HG02588 (cell line): Measurements from ENCODE around the gene MCU.
"Not testable (repeated sequence)": the region's sequence is repeated elsewhere in the genome, so short reads cannot be mapped to it uniquely, and the experiment has no call there.

Source experiments
- ATAC-seq: cut with Tn5 transposase; IDR thresholded peaks from one replicate; pipeline ENCODE4 v1.9.1; 2021; ENCODE audit warnings: mild to moderate bottlenecking, moderate library complexity; ENCODE audit not compliant: unreplicated experiment

Gene MCU

DNA sequence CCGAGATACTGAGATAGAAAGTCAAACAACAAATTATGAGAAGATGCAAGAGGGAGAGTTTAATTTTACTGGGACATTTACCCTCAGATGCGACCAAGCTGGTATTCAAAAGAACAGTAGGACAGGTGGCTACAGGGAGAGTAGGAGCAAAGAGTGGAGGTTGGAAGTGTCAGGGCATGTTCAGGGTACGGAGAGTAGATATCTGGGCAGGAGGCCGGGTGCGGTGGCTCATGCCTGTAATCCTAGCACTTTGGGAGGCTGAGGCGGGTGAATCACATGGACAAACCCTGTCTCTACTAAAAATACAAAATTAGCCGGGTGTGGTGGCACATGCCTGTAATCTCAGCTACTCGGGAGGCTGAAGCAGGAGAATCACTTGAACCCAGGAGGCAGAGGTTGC is 5.5 kb upstream of the MCU start:
- ATAC-seq, result not testable (repeated sequence)

DNA sequence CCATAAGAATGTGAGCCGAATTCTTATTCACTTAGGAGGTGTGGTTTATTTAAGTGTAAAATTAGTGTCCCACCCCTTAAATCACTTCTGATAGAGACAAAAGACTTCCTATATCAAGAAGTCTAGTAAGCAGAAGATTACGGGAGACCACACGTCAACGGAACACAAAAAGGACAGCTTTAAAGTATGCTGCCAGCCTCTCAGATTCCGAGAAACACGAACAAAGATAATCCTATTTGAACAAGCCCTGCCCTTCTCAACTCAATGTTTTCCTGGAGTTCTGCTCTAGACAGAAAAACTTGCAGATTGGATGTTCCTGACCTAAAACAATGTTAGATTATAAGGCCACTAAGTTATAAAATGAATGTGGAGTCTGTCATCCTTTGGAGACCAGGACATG is 4.9 kb upstream of the MCU start:
- ATAC-seq, result no peak

DNA sequence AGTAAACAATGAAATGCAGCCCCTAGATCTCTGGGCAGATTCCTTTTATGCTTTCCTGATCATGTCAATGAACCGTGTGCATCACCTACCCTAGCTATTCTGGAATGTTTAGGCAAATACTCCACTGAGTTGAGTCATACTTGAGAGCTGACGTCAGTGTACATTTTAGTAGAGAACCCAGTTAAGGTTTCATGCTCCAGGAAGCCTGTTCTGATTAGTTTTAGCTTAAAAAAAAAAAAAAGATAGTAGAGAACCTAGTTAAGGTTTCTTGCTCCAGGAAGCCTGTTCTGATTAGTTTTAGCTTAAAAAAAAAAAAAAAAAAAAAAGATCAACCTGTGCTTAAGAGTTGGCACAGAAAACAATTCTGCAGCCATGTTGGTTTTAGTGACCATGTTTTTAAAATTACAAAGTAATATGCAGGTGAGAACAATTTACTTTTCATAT is 3.7 kb upstream of the MCU start:
- ATAC-seq, result no peak

DNA sequence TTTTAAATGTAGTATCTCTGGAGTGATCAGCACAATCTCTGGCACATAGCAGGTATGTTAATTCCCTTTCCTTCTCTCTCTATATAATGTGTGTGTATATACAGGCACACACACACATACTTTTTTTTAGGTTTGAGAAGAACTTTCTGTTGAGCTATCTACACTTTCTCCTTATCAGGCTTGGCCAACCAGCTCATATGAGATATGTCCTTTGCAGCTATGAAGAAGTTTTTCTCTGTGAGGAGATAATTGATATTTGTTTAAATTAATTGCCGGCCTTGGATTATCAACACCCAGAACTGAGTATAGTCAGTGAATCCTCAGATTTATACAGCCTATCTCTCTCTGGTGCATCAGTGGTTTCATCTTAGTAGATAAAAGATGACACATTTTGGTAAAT is 2.3 kb upstream of the MCU start:
- ATAC-seq, result no peak

DNA sequence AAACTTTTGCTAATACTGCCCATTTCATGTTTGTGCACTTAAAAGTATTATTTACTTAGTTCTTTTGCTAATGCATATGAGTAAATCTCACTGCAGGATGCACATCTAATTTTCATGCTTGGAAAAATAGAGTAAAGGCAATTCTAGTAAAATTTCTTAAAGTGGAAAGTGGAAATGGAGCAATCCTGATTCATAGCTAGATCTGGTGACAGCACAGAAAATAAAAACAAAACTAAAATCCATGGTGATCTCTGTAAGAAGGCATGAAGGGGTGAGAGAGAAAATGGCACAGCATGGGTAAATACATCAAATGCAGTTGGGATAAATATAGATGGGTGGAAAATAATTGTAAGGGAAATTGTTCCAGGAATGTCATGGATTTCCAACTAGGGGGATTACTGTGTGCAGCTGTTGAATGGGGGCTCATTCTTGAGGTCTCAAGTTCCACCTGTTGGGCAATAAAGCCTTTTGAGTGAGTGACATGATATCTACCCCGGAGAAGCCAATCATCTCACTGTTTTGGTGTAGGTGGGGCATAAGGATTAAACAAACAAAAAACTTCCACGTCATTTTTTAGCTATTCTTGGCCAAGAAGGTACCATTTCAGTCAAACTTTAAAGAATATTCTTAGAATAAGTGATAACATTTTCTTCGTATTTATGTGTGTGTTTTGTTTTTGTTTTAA is 1.7 kb upstream of the MCU start:
- no peak for ATAC-seq

DNA sequence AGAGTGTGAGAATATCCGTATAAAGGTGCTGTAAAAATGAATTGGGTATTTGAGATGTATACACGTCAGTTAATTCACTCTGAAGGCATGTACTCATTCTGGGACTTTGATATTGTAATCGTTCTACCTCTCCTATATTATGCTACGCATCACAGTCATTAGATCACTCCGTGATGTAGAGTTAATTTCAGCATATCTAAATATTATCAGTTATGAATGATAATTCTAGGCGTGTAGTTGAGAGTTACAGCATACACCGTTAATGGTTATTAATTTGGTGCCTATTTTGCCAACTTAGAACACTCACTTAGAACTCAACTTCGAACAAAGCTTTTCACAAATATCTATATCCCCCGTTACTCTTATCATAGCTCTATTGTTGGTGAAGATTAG is 477 bp upstream of the MCU start:
- ATAC-seq, result no peak

DNA sequence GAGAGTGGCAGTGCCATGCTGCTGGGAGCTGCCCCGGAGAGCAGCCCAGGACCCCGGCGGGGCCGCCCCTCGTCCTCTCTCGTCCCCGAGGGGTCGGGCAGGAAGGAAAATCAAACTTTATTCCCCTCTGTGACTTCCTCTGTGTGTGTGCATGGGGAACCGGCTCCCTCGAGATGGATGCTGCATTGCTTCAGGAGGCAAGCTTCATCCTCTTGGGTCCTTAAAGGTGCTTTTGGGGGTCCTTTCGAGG is 726 bp downstream of the MCU start:
- ATAC-seq, result no peak

DNA sequence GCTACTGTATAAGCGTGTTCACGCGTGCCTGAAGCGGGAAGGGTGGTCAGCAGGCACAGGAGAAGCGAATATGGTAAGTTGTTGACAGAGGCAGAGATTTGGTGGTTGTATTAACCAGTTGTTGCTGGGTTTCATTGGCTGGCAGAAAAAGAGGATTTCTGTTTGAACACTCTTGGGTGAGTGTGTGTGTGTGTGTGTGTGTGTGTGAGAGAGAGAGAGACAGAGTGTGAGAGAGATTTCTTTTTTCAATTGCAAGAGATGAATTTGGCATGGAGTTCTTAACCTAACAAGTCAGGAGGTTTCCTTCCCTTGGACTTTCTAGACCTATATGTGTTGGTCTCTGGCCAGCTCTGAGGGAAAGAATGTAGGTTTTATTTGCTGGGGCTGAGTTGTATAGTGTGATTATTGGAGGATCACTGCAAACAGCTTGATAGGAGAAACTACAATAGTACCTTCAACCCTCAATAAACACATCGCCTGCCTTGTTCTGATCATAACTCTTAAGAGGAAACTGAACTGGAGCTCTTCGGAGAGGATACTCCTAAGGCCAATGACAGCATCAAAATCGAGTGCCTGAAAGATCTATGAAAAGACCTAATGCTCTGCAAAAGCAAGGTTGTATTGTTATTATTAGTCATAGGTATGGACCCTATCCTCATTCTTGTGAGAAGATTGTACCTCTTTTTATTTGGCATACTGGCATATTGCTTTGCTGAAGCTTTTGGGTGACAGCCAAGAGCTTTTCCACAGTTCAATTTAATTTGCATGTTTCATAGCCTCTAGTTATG is 1.2 kb downstream of the MCU start:
- ATAC-seq, result no peak

DNA sequence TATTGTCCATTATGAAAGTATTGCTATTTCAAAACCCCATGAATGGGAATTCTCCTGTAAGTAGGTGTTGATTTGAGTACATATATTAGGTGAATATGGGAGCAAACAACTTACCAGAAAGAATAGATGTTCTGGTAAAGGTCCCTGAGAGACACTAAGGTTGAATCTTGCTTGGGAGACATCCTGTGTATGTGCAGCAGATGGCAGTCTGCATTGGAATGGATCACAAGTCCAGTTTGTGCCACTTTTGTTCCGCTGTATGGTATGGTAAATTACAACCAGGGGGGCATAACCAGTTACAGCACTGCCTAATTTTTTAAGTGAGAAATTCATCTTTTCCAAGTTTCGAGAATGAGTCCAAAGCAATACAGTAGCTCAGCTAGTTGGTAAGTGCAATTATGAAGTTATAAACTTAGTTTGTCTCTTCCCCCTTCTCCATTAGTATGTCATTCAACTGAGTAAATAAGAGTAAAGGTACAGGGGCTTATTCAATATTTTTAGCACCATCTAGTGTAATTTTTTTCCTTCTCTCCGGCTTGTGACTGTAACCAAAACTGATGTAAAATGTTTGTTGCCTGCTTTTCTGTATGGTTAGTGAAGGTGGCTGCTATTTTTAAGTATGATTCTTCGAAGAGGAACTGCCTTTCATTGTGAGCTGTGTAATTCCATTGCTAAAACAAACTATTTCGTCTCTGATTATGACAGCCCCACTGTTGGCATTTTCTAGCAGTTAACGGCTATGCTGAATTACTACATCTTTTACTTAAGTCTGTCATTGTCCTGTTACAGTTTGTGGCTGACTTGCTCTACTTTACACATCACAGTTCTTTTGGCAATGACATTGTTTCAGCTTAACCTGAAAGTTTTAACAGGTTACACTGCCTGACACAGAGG is 2.8 kb downstream of the MCU start:
- no peak for ATAC-seq

DNA sequence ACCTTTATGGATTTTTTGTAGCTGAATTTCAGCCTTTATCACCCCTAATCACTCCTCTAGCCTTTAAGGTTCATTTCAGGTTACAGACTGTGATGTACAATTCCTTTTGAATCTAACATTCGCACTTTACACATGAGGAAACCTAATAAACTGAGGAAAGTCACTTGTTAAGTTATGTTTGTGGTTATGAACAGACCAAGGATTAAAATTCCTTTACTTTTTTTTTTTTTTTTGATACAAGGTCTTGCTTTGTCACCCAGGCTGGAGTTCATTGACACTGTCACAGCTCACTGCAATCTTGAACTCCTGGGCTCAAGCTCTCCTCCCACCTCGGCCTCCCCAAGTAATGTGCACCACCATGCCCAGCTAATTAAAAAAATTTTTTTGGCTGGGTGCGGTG is 3.6 kb downstream of the MCU start:
- no peak for ATAC-seq

DNA sequence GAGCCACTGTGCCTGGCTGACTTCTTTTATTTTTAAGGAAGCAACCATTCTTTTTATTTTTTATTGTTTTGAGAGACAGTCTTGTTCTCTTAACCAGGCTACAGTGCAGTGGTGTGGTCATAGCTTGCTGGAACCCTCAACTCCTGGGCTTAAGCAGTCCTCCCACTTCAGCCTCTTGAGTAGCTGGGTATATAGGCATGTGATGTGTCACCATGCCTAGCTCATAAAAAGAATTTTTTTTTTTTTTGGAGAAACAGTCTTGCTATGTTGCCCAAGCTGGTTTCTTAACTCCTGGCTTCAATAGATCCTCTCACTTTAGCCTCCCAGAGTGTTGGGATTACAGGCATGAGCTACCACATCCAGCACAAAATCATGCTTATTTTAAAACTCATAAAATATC is 5.8 kb downstream of the MCU start:
- ATAC-seq, result no peak

DNA sequence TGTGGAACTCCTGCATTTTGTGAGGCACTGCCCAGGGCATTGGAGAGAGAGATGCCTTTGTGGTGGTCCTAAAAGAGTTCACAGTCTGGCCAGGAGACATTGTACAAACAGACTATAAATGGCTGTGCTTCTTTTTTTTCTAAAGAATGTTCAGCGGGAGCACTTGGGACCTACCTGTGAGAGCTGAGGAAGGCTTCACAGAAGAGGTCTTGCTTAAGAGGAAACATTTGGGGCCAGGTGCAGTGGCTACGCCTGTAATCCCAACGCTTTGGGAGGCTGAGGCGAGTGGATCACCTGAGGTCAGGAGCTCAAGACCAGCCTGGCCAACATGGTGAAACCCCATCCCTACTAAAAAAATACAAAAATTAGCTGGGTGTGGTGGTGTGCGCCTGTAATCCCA is 10.5 kb downstream of the MCU start:
- ATAC-seq, result not testable (repeated sequence)

DNA sequence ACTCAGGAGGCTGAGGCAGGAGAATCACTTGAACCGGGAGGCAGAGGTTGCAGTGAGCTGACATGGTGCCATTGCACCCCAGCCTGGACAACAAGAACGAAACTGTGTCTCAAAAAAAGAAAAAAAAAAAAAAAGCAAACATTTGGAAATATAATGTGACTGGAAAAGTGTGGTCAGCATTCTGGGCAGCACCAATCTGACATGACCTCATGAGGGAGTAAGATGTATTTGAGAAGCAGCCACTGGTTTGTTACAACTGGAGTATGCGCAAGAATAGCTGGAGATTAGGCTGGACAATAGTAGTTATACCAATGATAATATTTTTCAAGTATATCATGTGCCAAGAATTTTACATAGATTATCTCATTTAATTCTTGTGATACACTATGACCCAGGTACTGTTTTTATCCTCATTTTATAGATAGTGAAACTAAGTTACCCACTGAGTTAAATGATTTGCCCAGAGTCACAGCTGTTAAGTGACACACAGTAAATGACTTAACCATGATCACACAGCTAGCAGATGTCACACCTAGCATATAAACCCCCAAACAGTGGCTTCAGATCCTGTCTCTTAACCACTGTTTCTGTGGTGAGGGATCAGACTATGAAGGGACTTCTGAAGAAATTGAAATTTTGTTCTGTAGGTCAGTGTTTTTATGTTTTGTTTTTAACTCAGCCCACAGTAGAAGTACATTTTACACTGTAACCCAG is 11.1 kb downstream of the MCU start:
- ATAC-seq, result no peak

DNA sequence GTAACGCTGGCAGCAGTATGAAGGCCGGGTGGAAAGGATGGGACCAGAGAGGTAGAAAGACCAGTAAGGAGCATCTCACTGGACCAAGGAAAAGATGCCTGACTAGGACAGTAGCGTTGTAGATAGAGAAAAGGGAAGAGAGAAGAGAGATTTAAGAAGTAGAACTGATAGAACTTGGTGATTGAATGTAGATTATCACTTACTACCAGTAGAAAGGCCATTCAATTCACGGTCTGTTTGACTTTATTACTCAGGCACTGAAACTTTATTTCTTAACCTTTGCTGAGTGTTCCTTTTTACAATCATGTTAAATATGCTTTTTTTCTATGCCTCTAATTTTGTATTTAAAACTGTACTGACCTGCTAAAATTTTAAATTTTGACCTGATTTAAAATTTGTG is 12.2 kb downstream of the MCU start:
- ATAC-seq, result no peak

DNA sequence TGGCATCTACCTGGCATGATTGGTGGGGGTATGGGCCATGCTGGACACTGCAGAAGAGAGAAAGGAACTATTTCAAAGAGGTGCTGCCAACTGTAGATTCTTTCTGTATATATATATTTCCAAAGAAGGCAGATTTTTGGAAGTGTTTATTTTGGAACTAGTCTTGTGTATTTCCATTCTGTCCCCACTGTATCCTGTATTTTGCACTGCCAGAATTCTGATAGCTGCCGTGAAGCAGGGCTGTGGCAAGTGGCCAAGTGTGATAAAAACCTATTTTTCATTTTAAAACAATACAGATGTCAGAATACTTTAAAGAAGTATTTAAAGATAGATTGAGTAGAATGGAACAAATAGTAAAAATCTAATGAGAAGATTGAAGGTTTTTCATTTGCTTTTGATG is 17.1 kb downstream of the MCU start:
- ATAC-seq, result no peak

DNA sequence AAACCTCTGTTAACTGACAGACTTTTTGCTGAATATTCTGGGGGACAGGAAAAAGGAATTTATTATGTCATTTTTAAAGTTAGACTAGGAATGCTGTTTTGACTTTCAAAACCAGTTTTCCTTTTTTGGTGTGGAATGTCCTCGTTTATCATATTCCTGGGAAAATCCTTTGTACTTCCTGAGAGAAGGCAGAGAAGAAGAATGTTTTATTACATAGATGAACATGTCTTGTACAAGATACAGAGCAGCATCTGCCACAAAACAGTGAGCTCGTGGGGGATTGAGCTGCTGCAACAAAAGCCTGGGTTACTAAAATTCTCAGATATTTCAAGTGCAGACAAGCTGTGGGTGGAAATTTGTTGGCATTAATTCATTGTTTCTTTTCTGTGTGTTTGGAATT is 20.2 kb downstream of the MCU start:
- ATAC-seq, result no peak

DNA sequence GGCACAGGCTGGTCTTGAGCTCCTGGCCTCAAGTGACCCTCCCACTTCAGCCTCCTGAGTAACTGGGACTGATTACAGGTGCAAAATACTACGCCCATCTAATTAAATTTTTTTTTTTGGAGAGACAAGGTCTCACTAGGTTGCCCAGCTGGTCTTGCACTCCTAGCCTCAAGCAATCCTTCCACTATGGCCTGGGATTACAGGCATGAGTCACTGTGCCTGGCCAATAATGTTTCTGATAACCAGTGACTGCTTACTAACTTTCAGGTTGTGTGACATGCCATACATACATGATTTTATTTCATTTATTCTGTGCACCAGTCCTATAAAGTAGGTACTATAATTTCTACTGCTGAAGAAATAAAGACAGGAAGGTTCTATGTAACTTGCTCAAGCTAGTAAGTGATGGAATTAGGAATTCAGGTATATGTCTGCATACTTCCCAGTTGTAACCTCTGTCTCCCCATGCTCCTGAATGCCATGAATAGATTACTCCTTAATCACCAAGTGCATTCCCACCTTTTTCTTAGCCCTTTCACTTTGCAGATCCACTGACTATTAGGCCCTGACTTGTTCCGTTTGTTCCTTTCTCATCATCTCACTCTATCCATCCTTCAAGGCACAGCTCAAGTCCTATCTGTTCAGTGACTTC is 28.1 kb downstream of the MCU start:
- no peak for ATAC-seq

DNA sequence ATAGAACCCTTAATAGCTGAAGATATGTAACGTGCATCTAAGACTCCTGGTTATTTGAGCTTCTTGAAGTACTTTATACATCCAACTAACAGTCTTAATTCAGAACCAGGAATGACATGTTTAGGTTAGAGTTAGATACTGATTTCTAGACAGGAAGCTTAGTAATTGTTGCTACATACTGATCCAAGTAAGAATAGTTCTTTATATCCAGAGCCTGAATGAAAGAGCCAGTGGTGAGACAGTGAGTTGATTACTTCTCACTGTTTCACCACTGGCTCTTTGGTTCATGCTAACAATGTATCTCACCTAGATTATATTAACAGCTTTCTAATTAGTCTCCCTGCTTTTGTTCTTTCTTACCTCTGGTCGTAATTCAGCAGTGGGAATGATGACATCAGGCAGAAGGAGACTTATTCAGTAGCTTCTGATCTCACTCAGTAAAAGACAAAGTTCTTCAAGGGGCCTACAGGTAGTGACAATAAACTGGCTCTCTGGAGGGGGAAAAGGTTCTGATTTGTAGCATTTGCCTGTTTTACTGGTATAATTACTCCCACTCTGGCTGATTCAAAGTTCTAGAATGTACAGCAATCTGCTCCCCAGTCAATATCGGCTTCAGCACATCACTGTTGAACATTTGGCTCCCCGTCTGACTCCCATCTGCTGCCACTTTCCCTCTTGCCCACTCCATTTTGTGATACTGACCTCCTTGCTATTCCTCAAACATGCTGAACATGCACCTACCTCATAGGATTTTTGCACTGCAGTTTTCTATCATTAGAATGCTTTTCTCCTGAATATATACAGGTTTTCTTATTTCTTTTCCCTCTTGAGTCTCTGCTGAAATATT is 29.1 kb downstream of the MCU start:
- ATAC-seq, result no peak

DNA sequence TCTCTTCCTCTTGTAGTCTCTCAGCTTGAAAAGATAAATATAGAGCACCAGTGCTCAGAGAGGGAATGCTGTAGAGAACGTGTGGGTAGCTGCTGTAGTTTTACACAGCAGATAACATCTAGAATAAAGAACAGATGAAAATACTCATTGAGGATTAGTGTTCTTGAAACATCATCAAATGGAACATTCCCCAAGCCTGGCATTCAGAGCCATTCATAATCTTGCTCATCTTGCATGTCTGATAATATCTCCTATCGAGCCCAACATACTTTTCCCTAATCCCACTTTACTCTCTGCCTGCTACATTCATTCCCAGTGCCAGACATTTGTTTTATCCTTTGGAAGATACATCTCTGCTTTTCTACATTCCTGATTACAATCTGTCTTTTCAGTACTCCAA is 35.2 kb downstream of the MCU start:
- no peak for ATAC-seq

DNA sequence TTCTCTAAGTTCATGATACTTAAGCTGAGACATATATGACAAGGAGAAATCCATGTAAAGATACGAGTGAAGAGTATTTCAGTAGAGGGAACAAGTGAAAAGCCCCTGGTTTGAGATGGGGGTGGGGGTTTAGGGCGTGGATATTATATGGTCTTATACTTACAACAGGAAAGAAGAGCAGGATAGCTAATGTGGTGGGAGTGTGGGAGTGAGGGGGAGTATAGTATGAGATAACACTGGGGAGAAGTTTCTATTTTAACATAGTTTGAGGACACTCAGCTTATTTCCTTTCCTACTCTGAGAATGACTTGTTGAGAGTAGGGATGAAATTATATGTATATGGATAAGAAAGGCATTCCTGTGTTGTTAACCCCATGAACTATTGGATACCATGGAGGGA is 36.5 kb downstream of the MCU start:
- ATAC-seq, result no peak
